A673 (cell line): ENCODE data around the gene TMEM179.

Source experiments
- CTCF ChIP-seq: fragments of 300-800, 200-600 bp; sonication (generic); conservative IDR thresholded peaks from 2 replicates; pipeline ENCODE4 v1.5.1; 2017; ENCODE audit warnings: low read depth, mild to moderate bottlenecking, antibody characterized with exemption, low read length, moderate library complexity, mixed read lengths
- EZH2 ChIP-seq: fragments of 200-600 bp; sonication (generic); IDR thresholded peaks from 2 replicates; pipeline ENCODE4 v1.6.1; 2017; ENCODE audit warnings: borderline replicate concordance, low read depth, mild to moderate bottlenecking, mixed read lengths, antibody characterized with exemption, low read length; ENCODE audit not compliant: poor library complexity, severe bottlenecking

GRCh38 chr14:104633276-104634137 lies 28.9 kb upstream of the TMEM179 start:
- no peak for TF ChIP-seq CTCF
- TF ChIP-seq EZH2: no peak
